ENCODE measurements around the gene POLRMT.

DNA sequence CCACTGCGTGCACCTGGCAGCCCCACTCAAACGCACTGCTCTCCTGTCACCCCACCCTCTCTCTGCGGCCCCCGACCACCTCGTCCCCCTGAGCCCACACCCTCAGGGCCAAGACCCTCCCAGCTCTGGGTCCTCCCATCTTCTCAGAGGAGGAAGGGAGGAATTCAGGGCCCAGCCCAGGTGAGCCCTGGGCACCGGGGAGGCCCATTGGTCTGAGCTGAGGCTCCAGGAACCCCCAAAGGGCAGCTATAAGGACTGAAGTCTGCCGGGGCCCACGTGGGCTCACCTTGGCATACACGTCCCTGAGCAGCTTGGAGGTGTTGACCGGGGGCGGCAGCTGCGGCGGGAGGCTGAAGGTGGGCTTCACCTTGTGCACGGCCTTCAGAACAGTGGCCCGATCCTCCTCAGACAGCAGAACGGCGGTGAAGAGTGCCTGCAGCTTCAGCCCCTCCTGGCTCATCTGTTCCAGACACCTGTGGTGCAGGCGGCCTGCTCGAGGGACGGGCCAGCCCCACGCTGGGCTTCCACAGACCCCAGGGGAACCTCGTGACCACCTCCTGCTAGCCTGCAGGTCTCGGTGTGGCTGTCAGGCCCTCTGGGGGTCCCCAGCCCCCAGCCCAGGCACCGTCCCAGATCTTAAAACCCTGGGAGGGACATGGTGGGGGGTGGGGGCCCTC is 8.8 kb downstream of the POLRMT start:
- TF ChIP-seq, protein P1, sequence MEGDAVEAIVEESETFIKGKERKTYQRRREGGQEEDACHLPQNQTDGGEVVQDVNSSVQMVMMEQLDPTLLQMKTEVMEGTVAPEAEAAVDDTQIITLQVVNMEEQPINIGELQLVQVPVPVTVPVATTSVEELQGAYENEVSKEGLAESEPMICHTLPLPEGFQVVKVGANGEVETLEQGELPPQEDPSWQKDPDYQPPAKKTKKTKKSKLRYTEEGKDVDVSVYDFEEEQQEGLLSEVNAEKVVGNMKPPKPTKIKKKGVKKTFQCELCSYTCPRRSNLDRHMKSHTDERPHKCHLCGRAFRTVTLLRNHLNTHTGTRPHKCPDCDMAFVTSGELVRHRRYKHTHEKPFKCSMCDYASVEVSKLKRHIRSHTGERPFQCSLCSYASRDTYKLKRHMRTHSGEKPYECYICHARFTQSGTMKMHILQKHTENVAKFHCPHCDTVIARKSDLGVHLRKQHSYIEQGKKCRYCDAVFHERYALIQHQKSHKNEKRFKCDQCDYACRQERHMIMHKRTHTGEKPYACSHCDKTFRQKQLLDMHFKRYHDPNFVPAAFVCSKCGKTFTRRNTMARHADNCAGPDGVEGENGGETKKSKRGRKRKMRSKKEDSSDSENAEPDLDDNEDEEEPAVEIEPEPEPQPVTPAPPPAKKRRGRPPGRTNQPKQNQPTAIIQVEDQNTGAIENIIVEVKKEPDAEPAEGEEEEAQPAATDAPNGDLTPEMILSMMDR (IDR thresholded peaks at IDR 0.05), result no peak
- no peak for TF ChIP-seq POLR2A (IDR thresholded peaks at IDR 0.05)

Measured in adrenal gland (tissue), 5 donors.